ENCODE data around the gene PALD1. TPM values are rescaled to one million over a fixed set of nuclear protein-coding genes. Genes with fewer than 3 reads are reported as not detected.

The PALD1 gene
- total RNA-seq, 2 experiments from 2014 or later: 6.6 to 6.8 TPM

DNA sequence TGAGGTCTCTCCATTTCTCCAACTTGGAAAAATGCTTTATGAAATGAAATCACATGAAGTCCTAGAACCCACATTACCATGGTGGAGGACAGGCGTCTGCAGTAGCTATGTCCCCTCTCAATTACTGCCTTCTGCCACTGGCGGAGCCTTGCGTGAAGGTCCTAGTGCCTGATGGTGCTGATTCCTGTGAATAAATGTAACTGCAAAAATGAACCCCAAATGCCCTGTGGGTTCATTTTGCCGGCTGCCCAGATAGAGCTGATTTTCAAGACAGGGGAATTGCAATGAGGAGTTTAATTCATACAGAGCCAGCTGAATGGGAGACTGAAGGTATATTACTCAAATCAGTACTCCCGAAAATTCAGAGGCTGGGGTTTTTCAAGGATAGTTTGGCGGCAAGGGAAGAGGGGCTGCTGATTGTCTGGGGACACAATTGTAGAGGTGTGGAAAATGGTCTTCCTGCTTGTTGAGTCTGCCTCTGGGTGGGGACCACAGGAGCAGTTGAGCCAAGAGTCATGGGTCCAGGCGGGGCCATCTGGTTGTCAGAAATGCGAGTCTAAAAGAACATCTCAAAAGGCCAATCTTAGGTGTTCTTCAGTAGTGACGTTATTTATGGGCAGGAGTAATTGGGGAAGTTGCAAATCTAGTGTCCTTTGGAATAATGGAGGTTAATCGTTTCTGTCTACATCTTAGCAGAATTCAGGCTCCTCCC, 110.4 kb downstream of the PALD1 start:
- POLR2A ChIA-PET: interaction anchor here (1.0 to 3.3 kb wide), 3 partner anchors 8 to 14 kb away, joined by 3 to 16 read pairs (median 4); partner anchors contain the start of gene PRF1
- TF ChIP-seq, protein P1, sequence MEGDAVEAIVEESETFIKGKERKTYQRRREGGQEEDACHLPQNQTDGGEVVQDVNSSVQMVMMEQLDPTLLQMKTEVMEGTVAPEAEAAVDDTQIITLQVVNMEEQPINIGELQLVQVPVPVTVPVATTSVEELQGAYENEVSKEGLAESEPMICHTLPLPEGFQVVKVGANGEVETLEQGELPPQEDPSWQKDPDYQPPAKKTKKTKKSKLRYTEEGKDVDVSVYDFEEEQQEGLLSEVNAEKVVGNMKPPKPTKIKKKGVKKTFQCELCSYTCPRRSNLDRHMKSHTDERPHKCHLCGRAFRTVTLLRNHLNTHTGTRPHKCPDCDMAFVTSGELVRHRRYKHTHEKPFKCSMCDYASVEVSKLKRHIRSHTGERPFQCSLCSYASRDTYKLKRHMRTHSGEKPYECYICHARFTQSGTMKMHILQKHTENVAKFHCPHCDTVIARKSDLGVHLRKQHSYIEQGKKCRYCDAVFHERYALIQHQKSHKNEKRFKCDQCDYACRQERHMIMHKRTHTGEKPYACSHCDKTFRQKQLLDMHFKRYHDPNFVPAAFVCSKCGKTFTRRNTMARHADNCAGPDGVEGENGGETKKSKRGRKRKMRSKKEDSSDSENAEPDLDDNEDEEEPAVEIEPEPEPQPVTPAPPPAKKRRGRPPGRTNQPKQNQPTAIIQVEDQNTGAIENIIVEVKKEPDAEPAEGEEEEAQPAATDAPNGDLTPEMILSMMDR (IDR thresholded peaks at IDR 0.05): no peak
- peaks cover 65% of the 10 kb centered on the region for H3K4me1 Mint-ChIP-seq (ENCODE audit: low read depth)
- H3K4me3 Mint-ChIP-seq: no peak overlapping the region
- DNase-seq: no peak
- no peaks in the 10 kb centered on the region for H3K36me3 Mint-ChIP-seq (ENCODE audit: low read depth)
- intact Hi-C loops (cut with micrococcal nuclease): no loop called here
- no peaks in the 10 kb centered on the region for H3K9me3 Mint-ChIP-seq
- H3K27ac Mint-ChIP-seq: no peak overlapping the region
- CTCF ChIA-PET: interaction anchor here (0.8 to 1.1 kb wide), 2 partner anchors 9 to 29 kb away, joined by 3 read pairs; no protein-coding TSS in a partner anchor
- no peak for ATAC-seq
- no peaks in the 10 kb centered on the region for H3K27me3 Mint-ChIP-seq

DNA sequence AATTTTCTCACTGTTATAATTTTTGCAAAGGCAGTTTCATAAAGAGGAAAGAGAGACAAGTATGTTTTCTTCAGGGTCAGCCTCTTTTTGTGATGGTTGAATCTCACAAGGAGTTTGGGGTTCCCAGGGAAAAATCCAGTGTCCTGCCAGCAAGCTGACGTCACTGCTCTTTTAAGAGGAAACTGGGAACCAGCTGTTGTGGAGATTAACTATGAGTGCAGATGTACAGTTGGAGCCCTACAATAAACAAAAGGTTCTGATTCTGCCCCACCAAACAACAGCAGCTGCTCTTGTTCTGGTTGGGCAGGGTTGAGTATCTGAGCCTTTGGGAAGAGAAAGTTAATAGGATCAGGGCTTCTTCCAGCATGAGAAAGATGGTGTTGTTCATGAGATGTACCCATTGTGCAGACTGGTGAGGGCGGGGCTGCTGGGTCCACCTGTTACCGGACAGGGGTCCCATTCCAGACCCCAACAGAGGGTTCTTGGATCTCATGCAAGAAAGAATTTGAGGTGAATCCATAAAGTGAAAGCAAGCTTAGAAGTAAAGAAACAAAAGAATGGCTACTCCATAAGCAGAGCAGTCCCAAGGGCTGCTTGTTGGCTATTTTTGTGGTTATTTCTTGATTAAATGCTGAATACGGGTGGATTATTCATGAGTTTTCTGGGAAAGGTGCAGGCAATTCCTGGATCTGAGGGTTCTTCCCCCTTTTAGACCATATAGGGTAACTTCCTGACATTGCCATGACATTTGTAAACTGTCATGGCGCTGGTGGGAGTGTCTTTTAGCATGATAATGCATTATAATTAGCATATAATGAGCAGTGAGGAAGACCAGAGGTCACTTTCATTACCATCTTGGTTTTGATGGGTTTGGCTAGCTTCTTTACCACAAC, 111.4 kb downstream of the PALD1 start:
- Mint-ChIP-seq H3K27me3 (no peaks in the 10 kb centered on the region), H3K27ac (no peak overlapping the region), H3K4me1 (ENCODE audit: low read depth) (peaks cover 67% of the 10 kb centered on the region), H3K36me3 (ENCODE audit: low read depth) (no peaks in the 10 kb centered on the region), H3K9me3 (no peaks in the 10 kb centered on the region), H3K4me3 (no peak overlapping the region)
- TF ChIP-seq, protein P1 (IDR thresholded peaks at IDR 0.05): no peak
- intact Hi-C loops (cut with micrococcal nuclease): no loop called here
- ChIA-PET CTCF (no interaction called here), POLR2A (interaction anchor here (3.3 kb wide), 1 partner anchor 10 kb away, joined by 16 read pairs; no protein-coding TSS in a partner anchor)
- no peak for DNase-seq
- ATAC-seq: no peak

DNA sequence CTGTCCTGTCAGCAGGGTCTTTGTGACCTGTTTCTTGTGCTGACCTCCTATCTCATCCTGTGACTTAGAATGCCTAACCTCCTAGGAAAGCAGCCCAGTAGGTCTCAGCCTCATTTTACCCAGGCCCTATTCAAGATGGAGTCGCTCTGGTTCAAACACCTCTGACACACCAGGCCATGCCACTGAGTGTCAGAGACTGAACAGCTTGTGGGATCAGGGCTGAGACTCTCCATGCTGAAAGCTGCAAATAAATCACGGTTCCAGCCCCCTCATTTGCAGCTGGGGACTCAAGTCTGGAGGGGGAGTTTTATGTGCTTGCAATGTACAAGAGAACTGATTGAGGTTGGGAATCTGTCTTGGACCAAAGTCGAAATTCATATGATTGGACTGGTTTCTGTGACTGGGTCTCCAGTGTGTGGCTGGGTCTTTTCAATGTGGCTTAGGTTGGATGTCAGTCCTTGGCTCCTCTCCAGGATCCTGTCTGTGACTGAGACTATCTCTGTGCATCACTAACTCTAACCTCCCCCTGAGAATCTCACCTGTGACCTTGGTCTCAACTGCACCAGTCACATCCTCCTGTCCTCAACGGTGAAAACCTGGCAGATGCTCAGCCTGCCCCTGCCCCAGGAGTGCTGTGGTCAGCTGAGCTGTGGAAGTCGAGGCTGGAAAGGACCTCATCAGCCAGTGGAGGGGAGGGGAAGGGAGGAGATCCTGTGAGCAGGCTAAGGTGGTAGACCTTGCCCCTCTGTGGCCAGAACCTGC, 112.3 kb downstream of the PALD1 start:
- ChIA-PET POLR2A (interaction anchor here (0.6 to 1.3 kb wide), 2 partner anchors 11 to 15 kb away, joined by 4 to 5 read pairs; partner anchors contain the start of gene PRF1), CTCF (no interaction called here)
- intact Hi-C loops (cut with micrococcal nuclease): no loop called here
- no peak overlapping the region for H3K27ac Mint-ChIP-seq
- H3K27me3 Mint-ChIP-seq: no peaks in the 10 kb centered on the region
- H3K4me3 Mint-ChIP-seq: no peak overlapping the region
- H3K9me3 Mint-ChIP-seq: no peaks in the 10 kb centered on the region
- ATAC-seq: no peak
- H3K36me3 Mint-ChIP-seq (ENCODE audit: low read depth): no peaks in the 10 kb centered on the region
- TF ChIP-seq, protein P1 (IDR thresholded peaks at IDR 0.05): no peak
- no peak for DNase-seq
- peaks cover 64% of the 10 kb centered on the region for H3K4me1 Mint-ChIP-seq (ENCODE audit: low read depth)

DNA sequence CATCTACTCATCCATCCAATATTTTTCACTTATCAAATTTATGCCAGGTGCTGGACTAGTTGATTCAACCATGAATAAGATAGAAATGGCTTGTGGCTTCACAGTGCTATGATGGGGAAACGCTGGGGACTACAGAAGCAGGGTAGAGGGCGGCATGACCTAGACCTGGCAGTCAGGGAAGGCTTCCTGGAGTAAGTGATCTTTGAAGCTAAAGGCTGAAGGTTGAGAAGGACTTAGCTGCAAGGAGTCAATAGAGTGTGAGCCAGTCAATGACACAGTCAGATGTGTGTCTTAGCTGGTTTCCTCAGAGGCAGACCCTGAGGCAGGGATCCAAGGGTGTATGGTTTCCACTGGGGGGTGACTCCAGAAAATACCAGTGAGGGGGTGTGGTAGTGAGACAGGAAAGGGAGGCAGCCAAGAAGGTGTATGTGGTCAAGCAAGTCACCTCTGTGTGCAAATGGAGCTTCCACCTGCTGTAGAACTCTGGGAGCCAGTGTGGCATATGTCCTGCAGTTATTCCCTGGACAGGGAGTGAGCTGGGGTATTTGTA, 113.7 kb downstream of the PALD1 start:
- Mint-ChIP-seq H3K27ac (no peak overlapping the region), H3K4me3 (no peak overlapping the region), H3K27me3 (no peaks in the 10 kb centered on the region), H3K9me3 (no peaks in the 10 kb centered on the region), H3K36me3 (ENCODE audit: low read depth) (peaks cover 13% of the 10 kb centered on the region), H3K4me1 (ENCODE audit: low read depth) (peaks cover 64% of the 10 kb centered on the region)
- ATAC-seq (no peak), DNase-seq (no peak)
- intact Hi-C loops (cut with micrococcal nuclease): no loop called here
- POLR2A ChIA-PET: interaction anchor here (1.3 to 1.6 kb wide), 2 partner anchors 10 to 16 kb away, joined by 4 to 5 read pairs; no protein-coding TSS in a partner anchor
- TF ChIP-seq, protein P1 (IDR thresholded peaks at IDR 0.05): no peak
- CTCF ChIA-PET: interaction anchor here (0.9 to 1.2 kb wide), 4 partner anchors 8 to 33 kb away, joined by 3 to 5 read pairs (median 4); no protein-coding TSS in a partner anchor
